ENCODE results near the gene HSF4. TPM values are rescaled to one million over a fixed set of nuclear protein-coding genes. Genes with fewer than 3 reads are reported as not detected.

The HSF4 gene
- total RNA-seq, 1 donor from 2014 or later: 19.0 TPM

DNA sequence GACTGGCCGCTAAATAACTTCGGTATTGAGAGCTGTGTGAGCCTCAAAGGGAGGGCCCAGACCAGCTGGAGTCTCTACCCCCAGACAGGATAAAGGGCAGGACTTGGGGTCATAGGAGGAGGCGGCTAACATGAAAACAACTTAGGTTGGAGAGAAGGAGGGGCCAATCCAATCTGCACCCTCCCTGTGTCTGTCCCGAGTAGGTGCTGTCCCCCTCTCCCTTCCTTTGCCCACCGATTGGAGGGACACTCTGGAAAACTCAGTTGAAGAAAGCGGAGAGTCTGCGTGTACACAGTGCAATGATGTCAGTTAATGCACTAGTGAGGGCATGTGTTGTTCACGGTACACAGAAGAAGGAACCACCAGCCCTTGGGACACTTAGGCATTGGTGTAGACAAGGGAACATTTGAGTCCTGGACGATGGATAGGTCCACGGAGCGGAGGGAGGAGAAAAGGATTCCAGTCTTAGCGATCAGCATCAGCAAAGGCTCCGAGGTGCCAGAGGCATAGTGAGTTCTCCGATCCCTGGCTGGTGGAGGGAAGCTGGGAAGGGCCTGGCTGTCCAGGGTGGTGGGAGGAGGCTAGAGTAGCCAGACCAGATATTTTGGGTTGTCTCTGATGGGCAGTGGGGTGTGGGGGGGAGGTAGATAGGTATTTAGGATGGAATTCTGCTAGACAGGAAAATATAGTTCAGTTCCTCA lies 6.6 kb downstream of the HSF4 start:
- no peaks in the 10 kb centered on the region for H3K9me3 Mint-ChIP-seq (ENCODE audit: low read depth)
- no peaks in the 10 kb centered on the region for H3K27me3 Mint-ChIP-seq (ENCODE audit: low read depth)
- peak overlapping the region; percentile 95 for H3K27ac Mint-ChIP-seq (ENCODE audit: unreplicated experiment)
- TF ChIP-seq, protein P1, sequence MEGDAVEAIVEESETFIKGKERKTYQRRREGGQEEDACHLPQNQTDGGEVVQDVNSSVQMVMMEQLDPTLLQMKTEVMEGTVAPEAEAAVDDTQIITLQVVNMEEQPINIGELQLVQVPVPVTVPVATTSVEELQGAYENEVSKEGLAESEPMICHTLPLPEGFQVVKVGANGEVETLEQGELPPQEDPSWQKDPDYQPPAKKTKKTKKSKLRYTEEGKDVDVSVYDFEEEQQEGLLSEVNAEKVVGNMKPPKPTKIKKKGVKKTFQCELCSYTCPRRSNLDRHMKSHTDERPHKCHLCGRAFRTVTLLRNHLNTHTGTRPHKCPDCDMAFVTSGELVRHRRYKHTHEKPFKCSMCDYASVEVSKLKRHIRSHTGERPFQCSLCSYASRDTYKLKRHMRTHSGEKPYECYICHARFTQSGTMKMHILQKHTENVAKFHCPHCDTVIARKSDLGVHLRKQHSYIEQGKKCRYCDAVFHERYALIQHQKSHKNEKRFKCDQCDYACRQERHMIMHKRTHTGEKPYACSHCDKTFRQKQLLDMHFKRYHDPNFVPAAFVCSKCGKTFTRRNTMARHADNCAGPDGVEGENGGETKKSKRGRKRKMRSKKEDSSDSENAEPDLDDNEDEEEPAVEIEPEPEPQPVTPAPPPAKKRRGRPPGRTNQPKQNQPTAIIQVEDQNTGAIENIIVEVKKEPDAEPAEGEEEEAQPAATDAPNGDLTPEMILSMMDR (IDR thresholded peaks at IDR 0.05): no peak
- no peak for DNase-seq (ENCODE audit: low spot score)
- H3K36me3 Mint-ChIP-seq (ENCODE audit: low read depth): no peaks in the 10 kb centered on the region
- peaks cover 41% of the 10 kb centered on the region for H3K4me1 Mint-ChIP-seq (ENCODE audit: low read depth)
- H3K4me3 Mint-ChIP-seq (ENCODE audit: unreplicated experiment): peak overlapping the region; percentile 78

DNA sequence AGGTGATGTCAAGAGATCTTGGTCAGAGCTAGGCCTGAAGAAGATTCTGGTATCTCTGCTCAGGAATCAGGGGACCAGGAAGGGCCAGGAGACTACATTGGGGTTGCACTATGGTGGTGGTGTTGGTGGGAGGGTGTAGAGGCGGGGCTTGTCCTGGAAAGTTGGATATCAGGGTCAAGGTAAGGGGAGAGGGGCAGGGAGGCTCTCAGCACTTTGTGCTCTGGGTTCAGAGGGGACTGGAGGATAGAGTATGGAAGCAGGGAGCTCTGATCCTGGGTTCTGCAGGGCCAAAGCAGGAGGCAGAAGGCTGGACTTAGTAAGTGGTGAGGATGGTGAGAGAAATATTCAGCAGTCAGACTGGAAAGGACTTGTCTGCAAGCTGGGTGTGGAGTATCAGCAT lies 8.8 kb downstream of the HSF4 start:
- Mint-ChIP-seq H3K27me3 (ENCODE audit: low read depth) (no peaks in the 10 kb centered on the region), H3K4me1 (ENCODE audit: low read depth) (peaks cover 48% of the 10 kb centered on the region), H3K27ac (ENCODE audit: unreplicated experiment) (peak overlapping the region; percentile 98), H3K36me3 (ENCODE audit: low read depth) (no peaks in the 10 kb centered on the region), H3K9me3 (ENCODE audit: low read depth) (no peaks in the 10 kb centered on the region), H3K4me3 (ENCODE audit: unreplicated experiment) (peak overlapping the region; percentile 83)
- TF ChIP-seq, protein P1 (IDR thresholded peaks at IDR 0.05): no peak
- no peak for DNase-seq (ENCODE audit: low spot score)

DNA sequence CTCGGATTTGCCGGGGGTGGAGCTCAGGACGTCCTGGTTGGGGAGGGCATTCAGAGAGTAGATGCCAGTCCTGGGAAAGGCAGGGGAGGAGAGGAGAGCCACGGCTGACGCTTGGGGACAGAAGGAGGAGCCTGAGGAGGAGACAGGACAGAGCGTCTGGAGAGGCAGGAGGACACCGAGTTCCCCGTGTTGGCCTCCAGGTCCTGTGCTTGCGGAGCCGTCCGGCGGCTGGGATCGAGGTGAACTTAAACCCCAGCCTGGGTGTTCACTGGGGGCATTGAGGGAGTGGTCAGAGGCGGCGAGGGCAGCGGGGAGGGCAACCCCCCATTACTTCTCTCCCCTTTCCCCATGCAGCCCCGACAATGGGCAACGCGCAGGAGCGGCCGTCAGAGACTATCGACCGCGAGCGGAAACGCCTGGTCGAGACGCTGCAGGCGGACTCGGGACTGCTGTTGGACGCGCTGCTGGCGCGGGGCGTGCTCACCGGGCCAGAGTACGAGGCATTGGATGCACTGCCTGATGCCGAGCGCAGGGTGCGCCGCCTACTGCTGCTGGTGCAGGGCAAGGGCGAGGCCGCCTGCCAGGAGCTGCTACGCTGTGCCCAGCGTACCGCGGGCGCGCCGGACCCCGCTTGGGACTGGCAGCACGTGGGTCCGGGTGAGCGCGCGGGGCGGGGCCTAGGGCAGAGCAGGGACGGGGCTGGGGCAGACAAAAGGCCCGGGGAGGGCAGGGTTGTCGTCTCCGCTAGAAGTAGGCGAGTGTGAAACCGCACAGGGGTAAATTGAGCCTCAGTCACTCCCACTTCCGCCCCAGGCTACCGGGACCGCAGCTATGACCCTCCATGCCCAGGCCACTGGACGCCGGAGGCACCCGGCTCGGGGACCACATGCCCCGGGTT lies 9.5 kb downstream of the HSF4 start:
- peak overlapping the region; percentile 98 for H3K27ac Mint-ChIP-seq (ENCODE audit: unreplicated experiment)
- TF ChIP-seq, protein P1 (IDR thresholded peaks at IDR 0.05): peak; percentile 70
- no peaks in the 10 kb centered on the region for H3K9me3 Mint-ChIP-seq (ENCODE audit: low read depth)
- peak; percentile 97 for DNase-seq (ENCODE audit: low spot score)
- peak overlapping the region; percentile 83 for H3K4me3 Mint-ChIP-seq (ENCODE audit: unreplicated experiment)
- H3K27me3 Mint-ChIP-seq (ENCODE audit: low read depth): no peaks in the 10 kb centered on the region
- peaks cover 51% of the 10 kb centered on the region for H3K4me1 Mint-ChIP-seq (ENCODE audit: low read depth)
- H3K36me3 Mint-ChIP-seq (ENCODE audit: low read depth): peaks cover 1% of the 10 kb centered on the region

DNA sequence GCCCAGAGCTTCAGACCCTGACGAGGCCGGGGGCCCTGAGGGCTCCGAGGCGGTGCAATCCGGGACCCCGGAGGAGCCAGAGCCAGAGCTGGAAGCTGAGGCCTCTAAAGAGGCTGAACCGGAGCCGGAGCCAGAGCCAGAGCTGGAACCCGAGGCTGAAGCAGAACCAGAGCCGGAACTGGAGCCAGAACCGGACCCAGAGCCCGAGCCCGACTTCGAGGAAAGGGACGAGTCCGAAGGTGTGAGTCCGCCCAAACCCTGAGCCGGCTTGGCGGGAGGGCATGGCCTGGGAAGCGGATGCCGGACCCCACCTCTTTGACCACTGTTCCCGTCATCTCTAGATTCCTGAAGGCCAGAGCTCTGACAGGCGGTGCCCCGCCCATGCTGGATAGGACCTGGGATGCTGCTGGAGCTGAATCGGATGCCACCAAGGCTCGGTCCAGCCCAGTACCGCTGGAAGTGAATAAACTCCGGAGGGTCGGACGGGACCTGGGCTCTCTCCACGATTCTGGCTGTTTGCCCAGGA lies 10.2 kb downstream of the HSF4 start:
- DNase-seq (ENCODE audit: low spot score): peak; percentile 89
- Mint-ChIP-seq H3K4me1 (ENCODE audit: low read depth) (peaks cover 48% of the 10 kb centered on the region), H3K36me3 (ENCODE audit: low read depth) (peaks cover 1% of the 10 kb centered on the region), H3K9me3 (ENCODE audit: low read depth) (no peaks in the 10 kb centered on the region), H3K4me3 (ENCODE audit: unreplicated experiment) (peak overlapping the region; percentile 83), H3K27ac (ENCODE audit: unreplicated experiment) (no peak overlapping the region), H3K27me3 (ENCODE audit: low read depth) (no peaks in the 10 kb centered on the region)
- TF ChIP-seq, protein P1 (IDR thresholded peaks at IDR 0.05): no peak

DNA sequence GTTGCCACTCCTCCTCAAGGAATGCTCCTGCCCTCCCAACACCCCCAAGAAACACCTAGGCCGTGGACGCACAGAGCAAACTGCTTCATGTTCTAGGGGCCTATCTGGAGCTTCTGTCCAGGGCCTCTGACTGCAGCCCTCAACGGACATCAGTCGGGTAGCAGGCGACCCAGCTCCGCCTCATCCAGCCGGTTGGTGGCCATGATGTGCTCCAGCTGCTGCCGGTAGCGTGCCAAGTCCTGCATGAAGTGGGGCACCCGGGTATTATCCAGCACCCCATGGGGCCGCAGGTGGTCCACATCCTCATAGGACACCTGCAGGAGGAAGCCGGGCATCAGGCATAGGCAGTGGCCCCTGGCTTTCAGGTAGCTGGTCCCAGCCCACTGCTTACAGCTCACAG lies 12.1 kb downstream of the HSF4 start:
- Mint-ChIP-seq H3K27ac (ENCODE audit: unreplicated experiment) (no peak overlapping the region), H3K4me3 (ENCODE audit: unreplicated experiment) (no peak overlapping the region), H3K36me3 (ENCODE audit: low read depth) (peaks cover 1% of the 10 kb centered on the region), H3K9me3 (ENCODE audit: low read depth) (no peaks in the 10 kb centered on the region), H3K27me3 (ENCODE audit: low read depth) (no peaks in the 10 kb centered on the region), H3K4me1 (ENCODE audit: low read depth) (peaks cover 33% of the 10 kb centered on the region)
- TF ChIP-seq, protein P1 (IDR thresholded peaks at IDR 0.05): no peak
- DNase-seq (ENCODE audit: low spot score): peak; percentile 90
